ENCODE data around the gene SLC6A3. TPM values are rescaled to one million over a fixed set of nuclear protein-coding genes. Genes with fewer than 3 reads are reported as not detected.

The SLC6A3 gene
- total and polyA plus RNA-seq, 2 of the 13 experiments (the other 11 are each of a cell fraction or from before 2014, with no cell fraction given), result 0.01 TPM; not detected in 1

- TF ChIP-seq ZNF354B (CRISPR knock-in tag; IDR thresholded peaks at IDR 0.05), result no peak
- peak; percentile 29; the same call in 1 of the 2 replicates for TF ChIP-seq ZNF777 (CRISPR knock-in tag; IDR thresholded peaks at IDR 0.05)
- peak; percentile 17; the same call in 1 of the 2 replicates for TF ChIP-seq NFKB2 (CRISPR knock-in tag; IDR thresholded peaks at IDR 0.05; ENCODE audit: borderline replicate concordance)
- TF ChIP-seq ZNF256 (CRISPR knock-in tag; conservative IDR thresholded peaks at IDR 0.05), result no peak
- TF ChIP-seq SKIL (CRISPR knock-in tag; IDR thresholded peaks at IDR 0.05; ENCODE audit: borderline replicate concordance), result 0 out of 2 replicates have a peak, but pooled peaks have one; percentile 11
- peak; percentile 20; the same call in 1 of the 2 replicates for TF ChIP-seq MAX (IDR thresholded peaks at IDR 0.05)
- 0 out of 2 replicates have a peak, but pooled peaks have one; percentile 2 for TF ChIP-seq BCL3 (CRISPR knock-in tag; IDR thresholded peaks at IDR 0.05)
- TF ChIP-seq ZNF605 (CRISPR knock-in tag; IDR thresholded peaks at IDR 0.05), result no peak
These were observed 58.9 kb downstream of the SLC6A3 start (continued) for GRCh38 chr5:1386274-1386717.
